CD14-positive monocyte (primary cell): ENCODE data around the gene ROCK1. TPM values are rescaled to one million over a fixed set of nuclear protein-coding genes. Genes with fewer than 3 reads are reported as not detected.

Source experiments
- DNase-seq, 3 donors: peaks; one replicate each; pipeline ENCODE4 v3.0.0-alpha.2; 2011 to 2022
- H2AFZ ChIP-seq: 2 replicates; pipeline ENCODE4 v1.6.0; 2012; ENCODE audit warnings: mild to moderate bottlenecking, low read depth, low read length, inconsistent platforms; ENCODE audit not compliant: insufficient read depth, poor library complexity, severe bottlenecking
- H3K27ac ChIP-seq, 2 donors: 1 replicate in 1 of 2; 2 replicates in 1 of 2; pipeline ENCODE4 v1.5.1; 2012 to 2013; ENCODE audit warnings: low read length in 2 of 2, control low read depth in 1 of 2, inconsistent platforms in 1 of 2, low read depth in 1 of 2, mild to moderate bottlenecking in 1 of 2
- H3K27me3 ChIP-seq, 2 donors: one replicate each; pipeline versions ENCODE4 v1.6.0 to v1.6.1; 2011 to 2013; ENCODE audit warnings: low read length in 2 of 2; ENCODE audit not compliant: control insufficient read depth in 2 of 2, insufficient read depth in 2 of 2
- H3K36me3 ChIP-seq, 2 donors: replicated peaks in 1 of 2; 1 replicate in 1 of 2; 2 replicates in 1 of 2; pipeline versions ENCODE4 v1.5.1 to v1.6.1; 2012 to 2013; ENCODE audit warnings: low read length in 2 of 2, control low read depth in 1 of 2, inconsistent platforms in 1 of 2, mild to moderate bottlenecking in 1 of 2; ENCODE audit not compliant: insufficient read depth in 2 of 2, control insufficient read depth in 1 of 2
- H3K4me1 ChIP-seq, 2 donors: 1 replicate in 1 of 2; 2 replicates in 1 of 2; pipeline versions ENCODE4 v1.5.1 to v1.6.1; 2012 to 2013; ENCODE audit warnings: low read length in 2 of 2, control low read depth in 1 of 2, inconsistent platforms in 1 of 2, mild to moderate bottlenecking in 1 of 2, moderate library complexity in 1 of 2; ENCODE audit not compliant: insufficient read depth in 2 of 2, control insufficient read depth in 1 of 2
- H3K4me2 ChIP-seq: replicated peaks from 2 replicates; pipeline ENCODE3; 2012; ENCODE audit warnings: low read length, moderate library complexity, mild to moderate bottlenecking; ENCODE audit not compliant: poor library complexity, severe bottlenecking; ENCODE audit errors: extremely low read depth
- H3K4me3 ChIP-seq, 3 experiments: fragments of 200-600 bp in 1 of 3; sonication (generic) in 1 of 3; replicated peaks in 1 of 3; 1 replicate in 2 of 3; 2 replicates in 1 of 3; pipeline ENCODE4 v1.5.1; 2011 to 2013; ENCODE audit warnings: low read length in 3 of 3, mild to moderate bottlenecking in 3 of 3, control low read depth in 2 of 3, low read depth in 2 of 3, inconsistent platforms in 1 of 3, moderate library complexity in 1 of 3
- H3K79me2 ChIP-seq: 2 replicates; pipeline ENCODE4 v1.6.0; 2012; ENCODE audit warnings: mild to moderate bottlenecking, control low read depth, inconsistent platforms, low read length, moderate library complexity; ENCODE audit not compliant: insufficient read depth
- H3K9ac ChIP-seq: 2 replicates; pipeline ENCODE4 v1.6.0; 2017; ENCODE audit warnings: low read length, mild to moderate bottlenecking; ENCODE audit not compliant: insufficient read depth, poor library complexity, severe bottlenecking
- H3K9me3 ChIP-seq, 2 donors: replicated peaks in 1 of 2; 1 replicate in 1 of 2; 2 replicates in 1 of 2; pipeline versions ENCODE4 v1.5.1 to v1.6.1; 2012 to 2013; ENCODE audit warnings: low read length in 2 of 2, control low read depth in 1 of 2; ENCODE audit not compliant: control insufficient read depth in 1 of 2, insufficient read depth in 1 of 2
- H4K20me1 ChIP-seq: 2 replicates; pipeline ENCODE4 v1.6.0; 2012; ENCODE audit warnings: mild to moderate bottlenecking, low read length, control low read depth, moderate library complexity; ENCODE audit not compliant: insufficient read depth
- H3K27ac Mint-ChIP-seq, 7 donors: one replicate each; pipeline ENCODE4 v1.8.0; 2020; ENCODE audit warnings: mild to moderate bottlenecking in 7 of 7, mixed read lengths in 7 of 7, moderate library complexity in 6 of 7, inconsistent platforms in 2 of 7
- H3K27me3 Mint-ChIP-seq, 3 donors: one replicate each; pipeline ENCODE4 v1.8.0; 2021 to 2022; ENCODE audit warnings: low read depth in 3 of 3, mild to moderate bottlenecking in 3 of 3, mixed read lengths in 3 of 3, moderate library complexity in 3 of 3, inconsistent platforms in 1 of 3
- H3K36me3 Mint-ChIP-seq, 2 donors: one replicate each; pipeline ENCODE4 v1.8.0; 2020; ENCODE audit warnings: mixed read lengths in 2 of 2, inconsistent platforms in 1 of 2, mild to moderate bottlenecking in 1 of 2
- H3K4me1 Mint-ChIP-seq: one replicate; pipeline ENCODE4 v1.8.0; 2020; ENCODE audit warnings: mild to moderate bottlenecking, mixed read lengths
- H3K4me3 Mint-ChIP-seq, 2 donors: one replicate each; pipeline ENCODE4 v1.8.0; 2020; ENCODE audit warnings: mild to moderate bottlenecking in 2 of 2, mixed read lengths in 2 of 2, moderate library complexity in 1 of 2
- H3K9me3 Mint-ChIP-seq, 7 donors: one replicate each; pipeline ENCODE4 v1.8.0; 2020 to 2022; ENCODE audit warnings: mixed read lengths in 7 of 7, mild to moderate bottlenecking in 6 of 7, moderate library complexity in 6 of 7, inconsistent platforms in 2 of 7
- CTCF ChIP-seq: fragments of 200-600 bp; IDR thresholded peaks from one replicate; pipeline ENCODE4 v1.8.0; 2022; ENCODE audit warnings: antibody characterized with exemption, mild to moderate bottlenecking
- WGBS: methylation state at CpG from one replicate; pipeline ENCODE4 v1.1.5; 2013; ENCODE audit warnings: missing lambda C conversion rate; ENCODE audit not compliant: insufficient coverage; 5-methylcytosine and 5-hydroxymethylcytosine counted together
- intact Hi-C, 2 donors: fragments of 100-400 bp; cut with micrococcal nuclease; formaldehyde crosslinking; loops; one replicate each; pipeline versions ENCODE4 v1.15.0 to v1.15.1; 2023
- polyA plus RNA-seq, 3 donors: library from polyadenylated mRNA; depleted of rRNA in 1 of 3; unstranded in 2 of 3; stranded (reverse) in 1 of 3; fragments of 300-500 nt in 2 of 3; fragments of >200 nt in 1 of 3; fragmentation: Illumina TruSeq in 2 of 3; gene quantifications; 1 replicate in 2 of 3; 2 replicates in 1 of 3; pipeline ENCODE4 v1.2.3, GENCODE V29; 2012 to 2021

Gene ROCK1
- polyA plus RNA-seq, 3 donors = 10.2 to 35.3 (median 20.3) TPM

GRCh38 chr18:21063011-21063410 is 48.6 kb downstream of the ROCK1 start:
- Mint-ChIP-seq H3K36me3 (peaks cover 24 to 31% of the 10 kb centered on the region in 2 donors), H3K9me3 (no peaks in the 10 kb centered on the region), H3K4me1 (peaks cover 2% of the 10 kb centered on the region), H3K27ac (no peak overlapping the region), H3K4me3 (no peak overlapping the region), H3K27me3 (no peaks in the 10 kb centered on the region)
- WGBS = no CpG with 5 or more reads among the region's 1 CpG
- Histone ChIP-seq H3K4me2 (no peak overlapping the region), H3K9me3 (no peaks in the 10 kb centered on the region), H3K4me1 (no peaks in the 10 kb centered on the region), H3K9ac (no peak overlapping the region), H3K4me3 (no peak overlapping the region), H2AFZ (no peak overlapping the region), H3K36me3 (peaks cover 3 to 33% of the 10 kb centered on the region in 2 donors), H3K79me2 (peaks cover 99% of the 10 kb centered on the region), H3K27me3 (no peaks in the 10 kb centered on the region), H3K27ac (no peak overlapping the region), H4K20me1 (peaks cover 100% of the 10 kb centered on the region)
- intact Hi-C loops = no loop called here
- no peak for DNase-seq
- TF ChIP-seq CTCF = no peak

DNA sequence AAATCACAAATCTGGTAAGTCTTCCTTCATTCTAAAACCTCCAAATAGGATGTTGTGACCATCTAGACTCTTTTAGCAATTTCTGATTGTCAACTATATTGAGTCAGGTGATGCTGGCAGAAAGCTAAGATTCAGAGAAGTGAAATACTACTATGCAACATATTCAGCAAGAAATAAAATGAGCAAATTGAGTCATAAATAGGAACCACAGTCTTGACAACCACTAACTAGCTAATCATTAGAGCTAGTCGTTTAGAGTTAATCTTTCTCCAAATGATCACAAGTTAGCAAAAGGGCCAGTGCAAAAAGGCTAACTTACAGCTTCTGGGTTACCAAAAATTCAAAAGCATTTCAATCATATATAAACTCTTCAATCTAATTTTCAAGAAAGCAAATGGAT is 54.5 kb downstream of the ROCK1 start:
- H3K36me3 ChIP-seq = peaks cover 0 to 7% of the 10 kb centered on the region in 2 donors
- H2AFZ ChIP-seq = no peak overlapping the region
- no peak overlapping the region for H3K4me3 ChIP-seq
- H4K20me1 ChIP-seq = peaks cover 100% of the 10 kb centered on the region
- H3K9ac ChIP-seq = no peak overlapping the region
- H3K4me2 ChIP-seq = no peak overlapping the region
- no peaks in the 10 kb centered on the region for H3K27me3 Mint-ChIP-seq
- DNase-seq = no peak
- WGBS = no CpG with 5 or more reads among the region's 1 CpG
- no peak overlapping the region for H3K27ac ChIP-seq
- H3K36me3 Mint-ChIP-seq = peaks cover 5 to 6% of the 10 kb centered on the region in 2 donors
- H3K9me3 ChIP-seq = no peaks in the 10 kb centered on the region
- H3K27me3 ChIP-seq = no peaks in the 10 kb centered on the region
- H3K79me2 ChIP-seq = peaks cover 98% of the 10 kb centered on the region
- no peak overlapping the region for H3K27ac Mint-ChIP-seq
- intact Hi-C loops = loop anchor here (10.0 kb wide), 2 partner anchors 62 to 128 kb away; no protein-coding TSS in a partner anchor
- TF ChIP-seq CTCF = no peak
- H3K4me3 Mint-ChIP-seq = no peak overlapping the region
- no peaks in the 10 kb centered on the region for H3K9me3 Mint-ChIP-seq
- H3K4me1 ChIP-seq = peaks cover 0 to 4% of the 10 kb centered on the region in 2 donors
- H3K4me1 Mint-ChIP-seq = peaks cover 2% of the 10 kb centered on the region
